ENCODE results near the gene PADI1.

PADI1 gene

DNA sequence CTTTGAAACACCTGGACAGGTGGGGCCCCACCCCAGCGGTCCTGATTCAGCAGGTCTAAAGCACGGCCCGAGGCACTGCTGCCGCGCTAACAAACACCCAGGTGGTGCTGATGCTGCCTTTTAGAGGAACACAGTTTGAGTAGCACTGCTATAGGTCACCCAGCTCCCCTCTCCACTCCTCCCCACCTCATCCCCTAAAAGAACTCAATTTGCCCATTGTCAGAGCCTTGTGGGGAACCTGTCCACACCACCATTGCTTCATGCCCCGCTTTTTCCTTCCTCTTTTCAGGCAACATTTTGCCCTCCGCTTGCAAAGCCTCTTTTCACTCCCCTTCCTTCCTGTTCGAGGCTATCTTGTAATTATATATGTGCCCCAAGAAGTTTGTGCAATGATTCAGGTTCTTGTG is 76.8 kb downstream of the PADI1 start:
- Histone ChIP-seq H3K36me3 (ENCODE audit: control insufficient read depth in 2 of 2, insufficient read depth in 1 of 2, low read length in 2 of 2) (no peaks in the 10 kb centered on the region), H3K9me3 (ENCODE audit: control insufficient read depth, insufficient read depth, low read depth, low read length) (no peaks in the 10 kb centered on the region), H3K4me1 (ENCODE audit: control insufficient read depth, insufficient read depth, low read length) (no peaks in the 10 kb centered on the region), H3K27ac (ENCODE audit: extremely low read depth, low read depth, low read length) (no peak overlapping the region), H3K4me3 (ENCODE audit: low read depth, low read length) (no peak overlapping the region)
- TF ChIP-seq GLI4 (tag by site-specific recombination; IDR thresholded peaks at IDR 0.05): no peak
- TF ChIP-seq, protein P1, sequence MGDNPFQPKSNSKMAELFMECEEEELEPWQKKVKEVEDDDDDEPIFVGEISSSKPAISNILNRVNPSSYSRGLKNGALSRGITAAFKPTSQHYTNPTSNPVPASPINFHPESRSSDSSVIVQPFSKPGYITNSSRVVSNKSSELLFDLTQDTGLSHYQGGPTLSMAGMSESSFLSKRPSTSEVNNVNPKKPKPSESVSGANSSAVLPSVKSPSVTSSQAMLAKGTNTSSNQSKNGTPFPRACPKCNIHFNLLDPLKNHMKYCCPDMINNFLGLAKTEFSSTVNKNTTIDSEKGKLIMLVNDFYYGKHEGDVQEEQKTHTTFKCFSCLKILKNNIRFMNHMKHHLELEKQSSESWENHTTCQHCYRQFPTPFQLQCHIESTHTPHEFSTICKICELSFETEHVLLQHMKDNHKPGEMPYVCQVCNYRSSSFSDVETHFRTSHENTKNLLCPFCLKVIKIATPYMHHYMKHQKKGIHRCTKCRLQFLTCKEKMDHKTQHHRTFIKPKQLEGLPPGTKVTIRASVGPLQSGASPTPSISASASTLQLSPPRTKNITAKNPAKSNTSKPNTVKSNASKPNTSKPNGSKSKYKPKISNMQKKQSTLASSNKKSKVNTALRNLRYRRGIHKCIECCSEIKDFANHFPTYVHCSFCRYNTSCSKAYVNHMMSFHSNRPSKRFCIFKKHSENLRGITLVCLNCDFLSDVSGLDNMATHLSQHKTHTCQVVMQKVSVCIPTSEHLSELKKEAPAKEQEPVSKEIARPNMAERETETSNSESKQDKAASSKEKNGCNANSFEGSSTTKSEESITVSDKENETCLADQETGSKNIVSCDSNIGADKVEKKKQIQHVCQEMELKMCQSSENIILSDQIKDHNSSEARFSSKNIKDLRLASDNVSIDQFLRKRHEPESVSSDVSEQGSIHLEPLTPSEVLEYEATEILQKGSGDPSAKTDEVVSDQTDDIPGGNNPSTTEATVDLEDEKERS (tag by site-specific recombination; IDR thresholded peaks at IDR 0.05): no peak
- TF ChIP-seq, protein P2, sequence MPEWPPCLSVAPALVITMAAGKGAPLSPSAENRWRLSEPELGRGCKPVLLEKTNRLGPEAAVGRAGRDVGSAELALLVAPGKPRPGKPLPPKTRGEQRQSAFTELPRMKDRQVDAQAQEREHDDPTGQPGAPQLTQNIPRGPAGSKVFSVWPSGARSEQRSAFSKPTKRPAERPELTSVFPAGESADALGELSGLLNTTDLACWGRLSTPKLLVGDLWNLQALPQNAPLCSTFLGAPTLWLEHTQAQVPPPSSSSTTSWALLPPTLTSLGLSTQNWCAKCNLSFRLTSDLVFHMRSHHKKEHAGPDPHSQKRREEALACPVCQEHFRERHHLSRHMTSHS (tag by site-specific recombination; IDR thresholded peaks at IDR 0.05): no peak
- TF ChIP-seq MEIS1 (CRISPR knock-in tag; IDR thresholded peaks at IDR 0.05; ENCODE audit: borderline replicate concordance): no peak
- TF ChIP-seq, protein P3, sequence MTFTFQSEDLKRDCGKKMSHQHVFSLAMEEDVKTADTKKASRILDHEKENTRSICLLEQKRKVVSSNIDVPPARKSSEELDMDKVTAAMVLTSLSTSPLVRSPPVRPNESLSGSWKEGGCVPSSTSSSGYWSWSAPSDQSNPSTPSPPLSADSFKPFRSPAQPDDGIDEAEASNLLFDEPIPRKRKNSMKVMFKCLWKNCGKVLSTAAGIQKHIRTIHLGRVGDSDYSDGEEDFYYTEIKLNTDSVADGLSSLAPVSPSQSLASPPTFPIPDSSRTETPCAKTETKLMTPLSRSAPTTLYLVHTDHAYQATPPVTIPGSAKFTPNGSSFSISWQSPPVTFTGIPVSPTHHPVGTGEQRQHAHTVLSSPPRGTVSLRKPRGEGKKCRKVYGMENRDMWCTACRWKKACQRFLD (tag by site-specific recombination; IDR thresholded peaks at IDR 0.05): no peak
- no peak for TF ChIP-seq SP3 (tag by site-specific recombination; IDR thresholded peaks at IDR 0.05)
- TF ChIP-seq ZNF423 (tag by site-specific recombination; IDR thresholded peaks at IDR 0.05): no peak
- TF ChIP-seq, protein P4, sequence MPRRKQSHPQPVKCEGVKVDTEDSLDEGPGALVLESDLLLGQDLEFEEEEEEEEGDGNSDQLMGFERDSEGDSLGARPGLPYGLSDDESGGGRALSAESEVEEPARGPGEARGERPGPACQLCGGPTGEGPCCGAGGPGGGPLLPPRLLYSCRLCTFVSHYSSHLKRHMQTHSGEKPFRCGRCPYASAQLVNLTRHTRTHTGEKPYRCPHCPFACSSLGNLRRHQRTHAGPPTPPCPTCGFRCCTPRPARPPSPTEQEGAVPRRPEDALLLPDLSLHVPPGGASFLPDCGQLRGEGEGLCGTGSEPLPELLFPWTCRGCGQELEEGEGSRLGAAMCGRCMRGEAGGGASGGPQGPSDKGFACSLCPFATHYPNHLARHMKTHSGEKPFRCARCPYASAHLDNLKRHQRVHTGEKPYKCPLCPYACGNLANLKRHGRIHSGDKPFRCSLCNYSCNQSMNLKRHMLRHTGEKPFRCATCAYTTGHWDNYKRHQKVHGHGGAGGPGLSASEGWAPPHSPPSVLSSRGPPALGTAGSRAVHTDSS (tag by site-specific recombination; IDR thresholded peaks at IDR 0.05): no peak
- TF ChIP-seq SCRT2 (tag by site-specific recombination; IDR thresholded peaks at IDR 0.05): no peak
- TF ChIP-seq ZBTB7A (tag by site-specific recombination; IDR thresholded peaks at IDR 0.05; ENCODE audit: low read depth): no peak
- ChIA-PET POLR2A (no interaction called here), CTCF (interaction anchor here (0.6 to 1.0 kb wide), 3 partner anchors 8 to 174 kb away, joined by 3 to 7 read pairs (median 4); no protein-coding TSS in a partner anchor)

DNA sequence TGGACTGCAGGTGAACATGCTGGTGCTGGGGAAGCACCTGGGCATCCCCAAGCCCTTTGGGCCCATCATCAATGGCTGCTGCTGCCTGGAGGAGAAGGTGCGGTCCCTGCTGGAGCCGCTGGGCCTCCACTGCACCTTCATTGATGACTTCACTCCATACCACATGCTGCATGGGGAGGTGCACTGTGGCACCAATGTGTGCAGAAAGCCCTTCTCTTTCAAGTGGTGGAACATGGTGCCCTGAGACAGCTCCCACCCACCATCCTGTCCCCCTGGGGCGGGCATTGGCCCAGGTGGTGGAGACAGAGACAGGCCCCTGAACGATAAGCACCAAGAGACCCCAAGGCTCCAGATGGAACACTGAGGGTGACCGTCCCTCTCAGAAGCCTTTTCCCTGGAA is 77.9 kb downstream of the PADI1 start:
- ChIA-PET CTCF (interaction anchor here (1.0 kb wide), 1 partner anchor 9 kb away, joined by 4 read pairs; no protein-coding TSS in a partner anchor), POLR2A (no interaction called here)
- no peak for TF ChIP-seq ZBTB7A (tag by site-specific recombination; IDR thresholded peaks at IDR 0.05; ENCODE audit: low read depth)
- no peak for TF ChIP-seq ZNF530 (tag by site-specific recombination; IDR thresholded peaks at IDR 0.05; ENCODE audit: low read depth)
- TF ChIP-seq, protein P5, sequence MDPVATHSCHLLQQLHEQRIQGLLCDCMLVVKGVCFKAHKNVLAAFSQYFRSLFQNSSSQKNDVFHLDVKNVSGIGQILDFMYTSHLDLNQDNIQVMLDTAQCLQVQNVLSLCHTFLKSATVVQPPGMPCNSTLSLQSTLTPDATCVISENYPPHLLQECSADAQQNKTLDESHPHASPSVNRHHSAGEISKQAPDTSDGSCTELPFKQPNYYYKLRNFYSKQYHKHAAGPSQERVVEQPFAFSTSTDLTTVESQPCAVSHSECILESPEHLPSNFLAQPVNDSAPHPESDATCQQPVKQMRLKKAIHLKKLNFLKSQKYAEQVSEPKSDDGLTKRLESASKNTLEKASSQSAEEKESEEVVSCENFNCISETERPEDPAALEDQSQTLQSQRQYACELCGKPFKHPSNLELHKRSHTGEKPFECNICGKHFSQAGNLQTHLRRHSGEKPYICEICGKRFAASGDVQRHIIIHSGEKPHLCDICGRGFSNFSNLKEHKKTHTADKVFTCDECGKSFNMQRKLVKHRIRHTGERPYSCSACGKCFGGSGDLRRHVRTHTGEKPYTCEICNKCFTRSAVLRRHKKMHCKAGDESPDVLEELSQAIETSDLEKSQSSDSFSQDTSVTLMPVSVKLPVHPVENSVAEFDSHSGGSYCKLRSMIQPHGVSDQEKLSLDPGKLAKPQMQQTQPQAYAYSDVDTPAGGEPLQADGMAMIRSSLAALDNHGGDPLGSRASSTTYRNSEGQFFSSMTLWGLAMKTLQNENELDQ (tag by site-specific recombination; IDR thresholded peaks at IDR 0.05; ENCODE audit: low read depth): no peak
- no peak for TF ChIP-seq BCL11A (tag by site-specific recombination; IDR thresholded peaks at IDR 0.05; ENCODE audit: low read depth)
- no peak for TF ChIP-seq GLIS1 (tag by site-specific recombination; IDR thresholded peaks at IDR 0.05)
- no peak for TF ChIP-seq ZNF24 (tag by site-specific recombination; IDR thresholded peaks at IDR 0.05)
- TF ChIP-seq SCRT1 (tag by site-specific recombination; IDR thresholded peaks at IDR 0.05; ENCODE audit: borderline replicate concordance): no peak
- no peak for TF ChIP-seq GLIS2 (tag by site-specific recombination; IDR thresholded peaks at IDR 0.05)
- no peak for TF ChIP-seq ZNF19 (tag by site-specific recombination; IDR thresholded peaks at IDR 0.05; ENCODE audit: low read depth)
- TF ChIP-seq OVOL3 (tag by site-specific recombination; IDR thresholded peaks at IDR 0.05): no peak
- no peak for TF ChIP-seq HOXA7 (CRISPR knock-in tag; IDR thresholded peaks at IDR 0.05; ENCODE audit: borderline replicate concordance)
- no peak for TF ChIP-seq ZNF510 (tag by site-specific recombination; IDR thresholded peaks at IDR 0.05; ENCODE audit: insufficient replicate concordance)
- no peak overlapping the region for H3K27ac ChIP-seq (ENCODE audit: extremely low read depth, low read depth, low read length)
- no peaks in the 10 kb centered on the region for H3K9me3 ChIP-seq (ENCODE audit: control insufficient read depth, insufficient read depth, low read depth, low read length)
- H3K36me3 ChIP-seq (ENCODE audit: control insufficient read depth in 2 of 2, insufficient read depth in 1 of 2, low read length in 2 of 2): no peaks in the 10 kb centered on the region
- H3K4me1 ChIP-seq (ENCODE audit: control insufficient read depth, insufficient read depth, low read length): no peaks in the 10 kb centered on the region
- H3K4me3 ChIP-seq (ENCODE audit: low read depth, low read length): no peak overlapping the region

All from HEK293 (cell line).